SK-N-SH (cell line): ENCODE data around the gene NTRK3. TPM values are rescaled to one million over a fixed set of nuclear protein-coding genes. Genes with fewer than 3 reads are reported as not detected.

Source experiments
- CTCF ChIA-PET: fragments of 300-600, 350-600 bp; formaldehyde crosslinking; extraction: SDS; loops from one replicate; lab custom pipeline; 2021; lab: Yijun Ruan, JAX
- POLR2A ChIA-PET: fragments of 350-600 bp; sonication (Branson Sonifier 250); formaldehyde crosslinking; extraction: SDS; loops from one replicate; lab custom pipeline; 2020; ENCODE audit warnings: antibody characterized with exemption, inconsistent platforms; lab: Yijun Ruan, JAX
- DNase-seq: peaks from one replicate; pipeline ENCODE4 v3.0.0; 2012
- H2AFZ ChIP-seq: fragments of 200-600 bp; sonication (generic); 2 replicates; pipeline ENCODE4 v1.8.1; 2016; ENCODE audit warnings: antibody characterized with exemption, mild to moderate bottlenecking, low read depth
- H3F3A ChIP-seq: fragments of 200-600 bp; sonication (generic); replicated peaks from 2 replicates; pipeline ENCODE3; 2016; ENCODE audit warnings: antibody characterized with exemption, mild to moderate bottlenecking; ENCODE audit not compliant: insufficient read depth
- H3K27ac ChIP-seq, 2 experiments: fragments of 200-500 bp in 1 of 2; fragments of 200-600 bp in 1 of 2; sonication (Bioruptor generic) in 1 of 2; sonication (generic), shearing (Covaris generic) in 1 of 2; 2 replicates each; pipeline versions ENCODE4 v1.5.1 to v1.6.1; 2014 to 2016; ENCODE audit warnings: low read depth in 2 of 2, inconsistent platforms in 1 of 2, low read length in 1 of 2, mild to moderate bottlenecking in 1 of 2, mixed read lengths in 1 of 2
- H3K27me3 ChIP-seq: fragments of 200-600 bp; sonication (generic), shearing (Covaris generic); 2 replicates; pipeline ENCODE4 v1.6.1; 2016; ENCODE audit warnings: mixed run types; ENCODE audit not compliant: insufficient read depth
- H3K36me3 ChIP-seq, 2 experiments: fragments of 200-500 bp in 1 of 2; fragments of 200-600 bp in 1 of 2; sonication (Bioruptor generic) in 1 of 2; sonication (generic) in 1 of 2; replicated peaks in 1 of 2; 2 replicates each; pipeline versions ENCODE3 to v1.5.1; 2014 to 2016; ENCODE audit warnings: low read length in 1 of 2, mild to moderate bottlenecking in 1 of 2; ENCODE audit not compliant: insufficient read depth in 2 of 2, control insufficient read depth in 1 of 2
- H3K4me1 ChIP-seq, 2 experiments: fragments of 200-500 bp in 1 of 2; fragments of 200-600 bp in 1 of 2; sonication (Bioruptor generic) in 1 of 2; sonication (generic), shearing (Covaris generic) in 1 of 2; 2 replicates each; pipeline versions ENCODE4 v1.5.1 to v1.6.1; 2014 to 2016; ENCODE audit warnings: low read depth in 1 of 2, low read length in 1 of 2, mixed run types in 1 of 2; ENCODE audit not compliant: insufficient read depth in 2 of 2, control insufficient read depth in 1 of 2
- H3K4me2 ChIP-seq: fragments of 200-600 bp; sonication (generic), shearing (Covaris generic); 2 replicates; pipeline ENCODE4 v1.6.1; 2017; ENCODE audit warnings: mixed run types
- H3K4me3 ChIP-seq, 2 experiments: fragments of 200-500 bp in 1 of 2; fragments of 200-600 bp in 1 of 2; sonication (Bioruptor generic) in 1 of 2; sonication (generic), shearing (Covaris generic) in 1 of 2; 2 replicates each; pipeline versions ENCODE4 v1.5.1 to v1.8.1; 2014 to 2016; ENCODE audit warnings: low read depth in 2 of 2, inconsistent platforms in 1 of 2, low read length in 1 of 2, mild to moderate bottlenecking in 1 of 2, mixed read lengths in 1 of 2, moderate library complexity in 1 of 2
- H3K79me2 ChIP-seq: fragments of 200-600 bp; sonication (generic); 2 replicates; pipeline ENCODE4 v1.8.1; 2017; ENCODE audit warnings: mild to moderate bottlenecking; ENCODE audit not compliant: insufficient read depth
- H3K9ac ChIP-seq: fragments of 200-600 bp; sonication (generic); 2 replicates; pipeline ENCODE4 v1.6.1; 2017; ENCODE audit warnings: mixed run types
- H3K9me2 ChIP-seq: fragments of 200-600 bp; sonication (generic); 2 replicates; pipeline ENCODE4 v1.6.1; 2017; ENCODE audit warnings: mixed run types
- H3K9me3 ChIP-seq: fragments of 200-600 bp; sonication (generic); 2 replicates; pipeline ENCODE4 v1.6.1; 2017; ENCODE audit warnings: mixed run types, mild to moderate bottlenecking, moderate library complexity
- H4K20me1 ChIP-seq: fragments of 200-600 bp; sonication (generic); 2 replicates; pipeline ENCODE4 v1.6.1; 2017; ENCODE audit warnings: mild to moderate bottlenecking, mixed run types; ENCODE audit not compliant: insufficient read depth
- ELF1 ChIP-seq: IDR thresholded peaks from 2 replicates; pipeline ENCODE4 v1.4.0; 2012
- EP300 ChIP-seq, 2 experiments: IDR thresholded peaks; 2 replicates each; pipeline versions ENCODE4 v1.4.0 to v1.6.1; 2012; ENCODE audit warnings: borderline replicate concordance in 1 of 2, low read depth in 1 of 2, low read length in 1 of 2
- GABPA ChIP-seq: IDR thresholded peaks from 2 replicates; pipeline ENCODE4 v1.4.0; 2012; ENCODE audit warnings: low read depth, mild to moderate bottlenecking
- GATA2 ChIP-seq: sonication (generic); formaldehyde crosslinking; IDR thresholded peaks from 2 replicates; pipeline ENCODE4 v1.5.0; 2020; ENCODE audit warnings: mild to moderate bottlenecking, missing genetic modification reagents
- JUND ChIP-seq: IDR thresholded peaks from 2 replicates; pipeline ENCODE4 v1.4.0; 2012
- MAX ChIP-seq: IDR thresholded peaks from 2 replicates; pipeline ENCODE4 v1.4.0; 2012; ENCODE audit warnings: low read depth
- MXI1 ChIP-seq: IDR thresholded peaks from 2 replicates; pipeline ENCODE4 v1.6.1; 2012; ENCODE audit warnings: mild to moderate bottlenecking, low read depth, low read length, improper control_type of control experiment
- NRF1 ChIP-seq: IDR thresholded peaks from 2 replicates; pipeline ENCODE4 v1.6.1; 2012; ENCODE audit warnings: low read depth, mild to moderate bottlenecking, low read length
- PBX3 ChIP-seq: IDR thresholded peaks from 2 replicates; pipeline ENCODE4; 2012
- SIN3A ChIP-seq: IDR thresholded peaks from 2 replicates; pipeline ENCODE4 v1.6.1; 2012; ENCODE audit warnings: low read depth, mild to moderate bottlenecking, low read length, moderate library complexity, borderline replicate concordance
- SMC3 ChIP-seq: IDR thresholded peaks from 2 replicates; pipeline ENCODE4 v1.6.1; 2012; ENCODE audit warnings: low read depth, low read length, improper control_type of control experiment
- TAF1 ChIP-seq: IDR thresholded peaks from 2 replicates; pipeline ENCODE4 v1.6.1; 2012; ENCODE audit warnings: low read depth, mild to moderate bottlenecking, low read length, moderate library complexity, borderline replicate concordance
- TCF12 ChIP-seq: IDR thresholded peaks from 2 replicates; pipeline ENCODE4 v1.4.0; 2012
- USF1 ChIP-seq: IDR thresholded peaks from 2 replicates; pipeline ENCODE4 v1.4.0; 2012; ENCODE audit warnings: low read depth, borderline replicate concordance
- USF2 ChIP-seq: fragments of 150-350 bp; IDR thresholded peaks from 2 replicates; pipeline ENCODE4 v1.6.1; 2017; ENCODE audit warnings: antibody characterized with exemption, low read length, low read depth, borderline replicate concordance
- ZBTB33 ChIP-seq: IDR thresholded peaks from 2 replicates; pipeline ENCODE4 v1.4.0; 2012; ENCODE audit warnings: low read depth, borderline replicate concordance
- WGBS: methylation state at CpG from one replicate; pipeline ENCODE4 v1.1.6; 2017; ENCODE audit warnings: low lambda C conversion rate; 5-methylcytosine and 5-hydroxymethylcytosine counted together
- polyA plus RNA-seq, 3 experiments: library from polyadenylated mRNA; depleted of rRNA; stranded (reverse); fragments of >200 nt; gene quantifications; 2 replicates each; pipeline ENCODE4 v1.2.3, GENCODE V29; 2012

The NTRK3 gene
- polyA plus RNA-seq, 1 of the 3 experiments (the other 2 are of a cell fraction): 2.6 TPM

GRCh38 chr15:88300089-88300488 lies 43.5 kb upstream of the NTRK3 start:
- no peaks in the 10 kb centered on the region for H3K27me3 ChIP-seq
- H3F3A ChIP-seq: no peaks in the 10 kb centered on the region
- peaks cover 0 to 5% of the 10 kb centered on the region in 2 experiments; a peak in 1 of 4 replicates for H3K4me1 ChIP-seq
- no peak overlapping the region for H2AFZ ChIP-seq
- ChIA-PET POLR2A (no interaction called here), CTCF (interaction anchor here (0.6 to 4.4 kb wide), 3 partner anchors 26 to 344 kb away, joined by 3 to 31 read pairs (median 4); no protein-coding TSS in a partner anchor)
- no peaks in the 10 kb centered on the region for H3K79me2 ChIP-seq
- WGBS: 36% methylated on average over 7 of the region's 8 CpGs
- no peak for TF ChIP-seq EP300 (IDR thresholded peaks at IDR 0.05; ENCODE audit: borderline replicate concordance in 1 of 2, low read depth in 1 of 2, low read length in 1 of 2)
- no peak for TF ChIP-seq MXI1
- no peak for TF ChIP-seq ELF1
- TF ChIP-seq SMC3: no peak
- no peak for TF ChIP-seq USF2
- TF ChIP-seq JUND: no peak
- no peak overlapping the region for H3K27ac ChIP-seq
- no peak for DNase-seq
- H3K9me2 ChIP-seq: no peaks in the 10 kb centered on the region
- H4K20me1 ChIP-seq: no peaks in the 10 kb centered on the region
- H3K36me3 ChIP-seq: no peaks in the 10 kb centered on the region
- no peak overlapping the region for H3K4me2 ChIP-seq
- H3K9ac ChIP-seq: no peak overlapping the region
- no peaks in the 10 kb centered on the region for H3K9me3 ChIP-seq
- H3K4me3 ChIP-seq: no peak overlapping the region

GRCh38 chr15:88299497-88299896 lies 43.0 kb upstream of the NTRK3 start:
- 18% methylated on average over 3 of the region's 4 CpGs for WGBS
- no peaks in the 10 kb centered on the region for H3K36me3 ChIP-seq
- H3K9ac ChIP-seq: no peak overlapping the region
- no peak overlapping the region for H3K4me3 ChIP-seq
- no peaks in the 10 kb centered on the region for H3K79me2 ChIP-seq
- no peak overlapping the region for H3K4me2 ChIP-seq
- no peaks in the 10 kb centered on the region for H3F3A ChIP-seq
- CTCF ChIA-PET: interaction anchor here (1.3 to 4.4 kb wide), 3 partner anchors 25 to 150 kb away, joined by 3 to 31 read pairs (median 4); no protein-coding TSS in a partner anchor
- H3K9me3 ChIP-seq: no peaks in the 10 kb centered on the region
- TF ChIP-seq USF1 (no peak), MAX (no peak), ZBTB33 (no peak), SIN3A (no peak), GATA2 (CRISPR knock-in tag) (no peak), USF2 (no peak), TCF12 (no peak), TAF1 (no peak), NRF1 (no peak), PBX3 (no peak), GABPA (no peak), ELF1 (no peak)
- POLR2A ChIA-PET: no interaction called here
- H3K27ac ChIP-seq: no peak overlapping the region
- no peaks in the 10 kb centered on the region for H3K9me2 ChIP-seq
- no peaks in the 10 kb centered on the region for H3K27me3 ChIP-seq
- DNase-seq: peak; percentile 37
- no peaks in the 10 kb centered on the region for H4K20me1 ChIP-seq
- peaks cover 0 to 5% of the 10 kb centered on the region in 2 experiments; a peak in 1 of 4 replicates for H3K4me1 ChIP-seq
- H2AFZ ChIP-seq: no peak overlapping the region
